Fibroblast of lung (primary cell): ENCODE results near the gene HUS1B. TPM values are rescaled to one million over a fixed set of nuclear protein-coding genes. Genes with fewer than 3 reads are reported as not detected.
A peak's percentile ranks its signal among the peaks of the same experiment; 100 is the strongest.
"Not testable (repeated sequence)": the region's sequence is repeated elsewhere in the genome, so short reads cannot be mapped to it uniquely, and the experiment has no call there.

ENCODE experiments used
- DNase-seq, 2 donors: peaks; one replicate each; pipeline versions ENCODE4 v3.0.0 to v3.0.0-alpha.2; 2010; ENCODE audit warnings: low read depth in 2 of 2
- H2AFZ ChIP-seq: 2 replicates; pipeline ENCODE4 v1.5.1; 2012; ENCODE audit warnings: low read length, control low read depth, inconsistent platforms
- H3K27ac ChIP-seq: 2 replicates; pipeline ENCODE4 v1.5.1; 2011; ENCODE audit warnings: low read length, control low read depth; ENCODE audit not compliant: insufficient read depth
- H3K27me3 ChIP-seq: 2 replicates; pipeline ENCODE4 v1.5.1; 2011; ENCODE audit warnings: mild to moderate bottlenecking, low read length; ENCODE audit not compliant: control insufficient read depth, insufficient read depth
- H3K36me3 ChIP-seq: 2 replicates; pipeline ENCODE4 v1.5.1; 2011; ENCODE audit warnings: low read length; ENCODE audit not compliant: control insufficient read depth, insufficient read depth
- H3K4me1 ChIP-seq: 2 replicates; pipeline ENCODE4 v1.5.1; 2011; ENCODE audit warnings: low read length; ENCODE audit not compliant: control insufficient read depth, insufficient read depth; ENCODE audit errors: extremely low read depth
- H3K4me2 ChIP-seq: 2 replicates; pipeline ENCODE4 v1.5.1; 2011; ENCODE audit warnings: low read length, control low read depth; ENCODE audit not compliant: insufficient read depth; ENCODE audit errors: extremely low read depth
- H3K4me3 ChIP-seq, 4 experiments: fragments of 200-600 bp in 1 of 4; sonication (generic) in 1 of 4; replicated peaks in 1 of 4; 2 replicates each; pipeline ENCODE4 v1.5.1; 2011 to 2016; ENCODE audit warnings: low read length in 4 of 4, low read depth in 3 of 4, mild to moderate bottlenecking in 3 of 4, control low read depth in 2 of 4, inconsistent platforms in 1 of 4, mixed read lengths in 1 of 4; ENCODE audit not compliant: insufficient read depth in 1 of 4; ENCODE audit errors: control extremely low read depth in 1 of 4
- H3K79me2 ChIP-seq: 2 replicates; pipeline ENCODE4 v1.5.1; 2012; ENCODE audit warnings: mild to moderate bottlenecking, low read length, inconsistent platforms; ENCODE audit not compliant: control insufficient read depth, insufficient read depth
- H3K9ac ChIP-seq: 2 replicates; pipeline ENCODE4 v1.5.1; 2011; ENCODE audit warnings: mild to moderate bottlenecking, low read length, control low read depth; ENCODE audit not compliant: insufficient read depth
- H3K9me3 ChIP-seq: 2 replicates; pipeline ENCODE4 v1.5.1; 2012; ENCODE audit warnings: low read depth, low read length; ENCODE audit not compliant: control insufficient read depth, insufficient read depth
- H4K20me1 ChIP-seq: 2 replicates; pipeline ENCODE4 v1.5.1; 2011; ENCODE audit warnings: low read length; ENCODE audit not compliant: control insufficient read depth, insufficient read depth; ENCODE audit errors: extremely low read depth
- CTCF ChIP-seq, 2 donors: IDR thresholded peaks in 1 of 2; conservative IDR thresholded peaks in 1 of 2; 1 replicate in 1 of 2; 2 replicates in 1 of 2; pipeline ENCODE4 v1.5.1; 2011 to 2012; ENCODE audit warnings: low read length in 2 of 2, control low read depth in 1 of 2, inconsistent platforms in 1 of 2, low read depth in 1 of 2, mild to moderate bottlenecking in 1 of 2
- EZH2 ChIP-seq: IDR thresholded peaks from 2 replicates; pipeline ENCODE4 v1.5.1; 2012; ENCODE audit warnings: low read length, control low read depth, mild to moderate bottlenecking; ENCODE audit errors: missing control alignments
- polyA plus RNA-seq, 2 donors: library from polyadenylated mRNA; depleted of rRNA in 1 of 2; stranded (reverse) in 1 of 2; unstranded in 1 of 2; fragments of >200 nt; gene quantifications; 2 replicates each; pipeline ENCODE4 v1.2.1, GENCODE V29; 2011 to 2012; ENCODE audit warnings: missing spikeins in 1 of 2
- total RNA-seq: library from RNA; depleted of rRNA; stranded (reverse); fragments of >200 nt; gene quantifications from 2 replicates; pipeline ENCODE4 v1.2.1, GENCODE V29; 2014

Gene HUS1B
- total and polyA plus RNA-seq, 2 donors (not counting 1 experiment from before 2014, with no cell fraction given), result 0.08 to 1.2 TPM

- TF ChIP-seq EZH2, result no peak
- TF ChIP-seq CTCF (conservative IDR thresholded peaks at IDR 0.05 in 1 of 2, IDR thresholded peaks at IDR 0.05 in 1 of 2; ENCODE audit: low read depth in 1 of 2, low read length in 2 of 2), result no peak
- no peak overlapping the region for H2AFZ ChIP-seq
- no peak for DNase-seq
- no peaks in the 10 kb centered on the region for H3K27me3 ChIP-seq
- no peaks in the 10 kb centered on the region for H3K9me3 ChIP-seq
- no peak overlapping the region for H3K27ac ChIP-seq
- H3K4me1 ChIP-seq, result peaks cover 2% of the 10 kb centered on the region
- no peaks in the 10 kb centered on the region for H3K79me2 ChIP-seq
- no peak overlapping the region for H3K4me2 ChIP-seq
- no peaks in the 10 kb centered on the region for H4K20me1 ChIP-seq
- H3K9ac ChIP-seq, result no peak overlapping the region
- H3K36me3 ChIP-seq, result no peaks in the 10 kb centered on the region
- no peak overlapping the region for H3K4me3 ChIP-seq
Observed at GRCh38 chr6:701215-701614, 44.3 kb upstream of the HUS1B start.

GRCh38 chr6:700490-700889 is 43.6 kb upstream of the HUS1B start:
- no peaks in the 10 kb centered on the region for H3K4me1 ChIP-seq
- no peak overlapping the region for H3K9ac ChIP-seq
- no peak overlapping the region for H3K4me3 ChIP-seq
- H3K9me3 ChIP-seq, result no peaks in the 10 kb centered on the region
- H4K20me1 ChIP-seq, result no peaks in the 10 kb centered on the region
- H2AFZ ChIP-seq, result no peak overlapping the region
- H3K27ac ChIP-seq, result no peak overlapping the region
- TF ChIP-seq EZH2 (no peak), CTCF (conservative IDR thresholded peaks at IDR 0.05 in 1 of 2, IDR thresholded peaks at IDR 0.05 in 1 of 2; ENCODE audit: low read depth in 1 of 2, low read length in 2 of 2) (no peak)
- H3K27me3 ChIP-seq, result no peaks in the 10 kb centered on the region
- H3K4me2 ChIP-seq, result no peak overlapping the region
- DNase-seq, result no peak
- H3K79me2 ChIP-seq, result no peaks in the 10 kb centered on the region
- H3K36me3 ChIP-seq, result no peaks in the 10 kb centered on the region

- Histone ChIP-seq H3K27ac (no peak overlapping the region), H3K36me3 (no peaks in the 10 kb centered on the region), H3K4me2 (no peak overlapping the region), H2AFZ (no peak overlapping the region), H4K20me1 (no peaks in the 10 kb centered on the region), H3K79me2 (no peaks in the 10 kb centered on the region), H3K4me3 (no peak overlapping the region), H3K4me1 (no peaks in the 10 kb centered on the region), H3K9ac (no peak overlapping the region), H3K27me3 (no peaks in the 10 kb centered on the region), H3K9me3 (no peaks in the 10 kb centered on the region)
- DNase-seq, result peak; percentile 20 to 53
- TF ChIP-seq EZH2, result no peak
- no peak for TF ChIP-seq CTCF (conservative IDR thresholded peaks at IDR 0.05 in 1 of 2, IDR thresholded peaks at IDR 0.05 in 1 of 2; ENCODE audit: low read depth in 1 of 2, low read length in 2 of 2)
Observed at GRCh38 chr6:699319-699718, 42.4 kb upstream of the HUS1B start.

- H3K4me3 ChIP-seq, H3K4me1 ChIP-seq, H3K27ac ChIP-seq, H3K36me3 ChIP-seq, H3K9me3 ChIP-seq, H4K20me1 ChIP-seq, H2AFZ ChIP-seq, H3K9ac ChIP-seq, H3K27me3 ChIP-seq, DNase-seq, H3K4me2 ChIP-seq: not testable (repeated sequence)
- peaks cover 28% of the 10 kb centered on the region for H3K79me2 ChIP-seq
Observed at GRCh38 chr6:694431-695126, 37.7 kb upstream of the HUS1B start.
